ENCODE measurements around the gene VARS2.

The VARS2 gene

DNA sequence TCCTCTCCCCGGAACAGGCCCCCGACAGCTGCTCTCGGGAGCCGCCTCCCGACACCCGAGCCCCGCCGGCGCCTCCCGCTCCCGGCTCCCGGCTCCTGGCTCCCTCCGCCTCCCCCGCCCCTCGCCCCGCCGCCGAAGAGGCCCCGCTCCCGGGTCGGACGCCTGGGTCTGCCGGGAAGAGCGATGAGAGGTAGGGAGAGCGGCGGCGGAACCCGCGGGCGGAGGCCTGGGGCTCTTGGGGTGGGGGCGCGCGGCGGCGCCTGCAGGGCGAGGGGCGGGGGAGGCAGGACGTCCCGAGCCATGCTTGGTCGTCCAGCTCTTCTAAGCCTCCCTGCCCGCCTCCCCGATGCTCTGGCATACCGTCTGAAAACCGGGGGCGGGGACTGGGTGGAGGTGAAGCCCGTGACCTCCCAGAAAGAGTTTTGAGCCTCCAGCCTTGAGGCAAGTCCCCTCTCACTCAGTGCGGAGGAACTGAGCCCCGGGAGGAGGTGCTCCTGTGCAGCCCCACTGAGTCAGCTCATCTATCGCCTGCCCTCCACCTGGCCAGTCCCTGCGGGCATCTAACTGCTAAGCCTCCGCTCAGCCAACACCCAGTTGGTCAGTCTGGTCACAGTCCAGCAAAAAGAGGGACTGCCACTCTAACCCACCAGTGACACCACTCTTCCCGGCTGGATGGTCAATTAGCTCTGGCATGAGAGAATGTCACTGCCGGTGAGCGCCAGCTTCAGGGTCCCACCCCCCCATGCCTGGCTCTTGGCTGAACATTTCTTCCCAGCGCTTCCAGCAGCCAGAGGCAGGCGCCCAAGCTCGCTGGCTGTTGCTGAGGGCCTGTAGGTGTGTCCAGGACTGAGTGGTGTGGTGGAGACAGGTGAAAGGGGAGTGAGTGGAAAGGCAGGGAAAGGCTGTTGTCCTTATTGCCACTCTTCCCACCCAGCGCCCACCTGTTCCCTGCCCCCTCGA is 29.2 kb upstream of the VARS2 start:
- peak; percentile 68 for DNase-seq (ENCODE audit: low read depth, low spot score)

DNA sequence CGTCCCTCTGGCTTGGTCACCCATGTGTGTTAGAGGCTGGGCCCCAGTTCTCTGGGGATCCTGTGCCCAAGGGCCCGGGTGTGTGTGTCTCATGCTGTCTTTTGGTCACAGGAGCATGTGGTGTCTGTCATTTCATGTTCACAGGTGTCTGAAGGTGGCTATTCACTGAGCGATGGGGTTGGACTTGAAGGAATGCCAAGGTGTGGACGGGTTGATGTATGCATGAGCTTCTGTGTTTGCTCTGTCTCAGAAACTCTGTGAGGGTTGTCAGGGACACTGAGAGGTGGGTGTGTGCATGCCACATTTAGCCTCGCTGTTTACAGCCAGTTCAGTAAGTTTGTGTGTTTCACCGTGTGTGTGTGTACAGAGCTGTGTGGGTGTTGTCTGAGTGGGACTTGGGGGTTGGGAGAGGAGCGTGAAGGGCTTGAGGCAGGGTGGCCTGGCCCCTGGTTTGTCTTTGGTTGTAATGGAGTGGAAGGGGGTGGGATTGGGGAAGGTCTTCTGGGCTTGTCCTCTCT is 28.5 kb upstream of the VARS2 start:
- peak; percentile 36 for DNase-seq (ENCODE audit: low read depth, low spot score)

GRCh38 chr6:30885999-30886896 is 27.8 kb upstream of the VARS2 start:
- DNase-seq (ENCODE audit: low read depth, low spot score), result peak; percentile 85

GRCh38 chr6:30886897-30887255 is 27.2 kb upstream of the VARS2 start:
- DNase-seq (ENCODE audit: low read depth, low spot score), result no peak

DNA sequence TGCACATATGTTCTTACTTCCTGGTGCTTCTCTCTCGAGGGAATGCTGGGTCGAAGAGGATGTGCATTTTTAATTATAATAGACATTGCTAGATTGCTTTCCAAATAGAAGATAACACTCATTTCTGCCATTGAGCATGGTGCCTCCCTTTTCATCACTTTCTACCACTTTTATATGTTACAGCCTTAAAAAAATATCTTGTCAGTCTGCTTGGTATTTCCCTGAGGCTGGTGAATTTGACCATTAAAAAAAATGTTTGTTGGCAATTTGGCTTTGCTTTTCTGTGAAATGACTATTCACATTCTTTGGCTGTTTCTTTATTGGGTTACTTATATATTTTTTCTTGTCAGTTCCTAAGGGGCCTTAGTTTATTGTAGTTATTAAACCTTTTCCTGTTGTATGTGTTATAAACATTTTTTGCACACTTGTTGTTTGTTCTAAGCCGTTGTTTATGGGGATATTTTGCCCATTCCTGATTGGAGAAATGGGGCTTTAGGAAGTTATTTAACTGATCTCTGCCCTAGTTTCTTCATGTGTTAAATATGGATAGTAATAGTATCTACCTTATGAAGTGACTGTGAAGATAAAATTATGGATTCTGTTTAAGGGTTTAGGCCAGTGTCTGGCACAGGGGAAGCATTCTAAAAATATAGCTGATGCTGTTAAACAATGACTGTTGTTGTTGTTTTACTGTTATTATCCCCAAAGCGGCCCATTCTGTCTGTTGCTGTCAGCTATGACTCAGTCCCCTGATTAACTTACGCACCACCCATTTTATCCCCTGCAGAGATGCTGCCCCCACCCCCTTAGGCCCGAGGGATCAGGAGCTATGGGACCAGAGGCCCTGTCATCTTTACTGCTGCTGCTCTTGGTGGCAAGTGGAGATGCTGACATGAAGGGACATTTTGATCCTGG is 25.9 kb upstream of the VARS2 start:
- no peak for DNase-seq (ENCODE audit: low read depth, low spot score)

DNA sequence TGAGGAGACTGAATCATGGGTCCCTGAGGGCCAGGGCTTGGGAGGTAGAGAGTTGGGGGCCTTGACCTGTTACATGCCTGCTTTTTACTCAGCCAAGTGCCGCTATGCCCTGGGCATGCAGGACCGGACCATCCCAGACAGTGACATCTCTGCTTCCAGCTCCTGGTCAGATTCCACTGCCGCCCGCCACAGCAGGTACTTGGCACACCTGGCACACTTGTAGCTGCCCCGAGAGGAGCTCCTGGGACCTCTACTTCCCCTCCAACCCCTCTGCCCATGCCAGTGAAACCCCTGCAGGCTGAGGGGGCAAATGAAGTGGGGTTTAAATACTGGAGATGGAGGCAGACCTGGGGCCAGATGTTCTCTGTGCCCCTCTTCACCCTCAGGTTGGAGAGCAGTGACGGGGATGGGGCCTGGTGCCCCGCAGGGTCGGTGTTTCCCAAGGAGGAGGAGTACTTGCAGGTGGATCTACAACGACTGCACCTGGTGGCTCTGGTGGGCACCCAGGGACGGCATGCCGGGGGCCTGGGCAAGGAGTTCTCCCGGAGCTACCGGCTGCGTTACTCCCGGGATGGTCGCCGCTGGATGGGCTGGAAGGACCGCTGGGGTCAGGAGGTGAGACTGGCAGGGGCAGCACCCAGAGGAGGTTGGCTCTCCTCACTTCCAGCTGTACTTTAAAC is 25.1 kb upstream of the VARS2 start:
- DNase-seq (ENCODE audit: low read depth, low spot score), result no peak

GRCh38 chr6:30889496-30889885 is 24.5 kb upstream of the VARS2 start:
- no peak for DNase-seq (ENCODE audit: low read depth, low spot score)

- no peak for DNase-seq (ENCODE audit: low read depth, low spot score)
These were observed 24.0 kb upstream of the VARS2 start for GRCh38 chr6:30889921-30890645.

GRCh38 chr6:30890646-30891449 is 23.2 kb upstream of the VARS2 start:
- no peak for DNase-seq (ENCODE audit: low read depth, low spot score)

- DNase-seq (ENCODE audit: low read depth, low spot score), result no peak
These were observed 22.7 kb upstream of the VARS2 start for GRCh38 chr6:30891450-30891723.

GRCh38 chr6:30891816-30892538 is 22.1 kb upstream of the VARS2 start:
- no peak for DNase-seq (ENCODE audit: low read depth, low spot score)

DNA sequence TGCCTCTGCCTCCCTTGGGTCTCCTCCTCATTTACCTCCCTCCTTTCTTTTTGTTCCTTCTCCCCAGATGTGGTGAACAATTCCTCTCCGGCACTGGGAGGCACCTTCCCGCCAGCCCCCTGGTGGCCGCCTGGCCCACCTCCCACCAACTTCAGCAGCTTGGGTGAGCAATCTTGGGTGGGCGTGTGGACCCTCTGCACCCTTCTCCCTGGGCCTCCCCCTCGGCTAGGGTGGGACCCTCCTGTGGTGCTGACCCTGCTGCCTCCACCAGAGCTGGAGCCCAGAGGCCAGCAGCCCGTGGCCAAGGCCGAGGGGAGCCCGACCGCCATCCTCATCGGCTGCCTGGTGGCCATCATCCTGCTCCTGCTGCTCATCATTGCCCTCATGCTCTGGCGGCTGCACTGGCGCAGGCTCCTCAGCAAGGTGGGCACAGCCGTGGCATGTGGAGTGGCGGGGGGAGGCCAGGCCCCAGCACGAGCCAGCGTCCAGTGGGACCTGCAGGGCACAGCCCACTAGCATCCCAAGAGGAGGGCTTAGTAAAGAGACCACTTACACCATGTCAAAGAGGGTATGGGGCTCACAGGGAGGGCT is 20.9 kb upstream of the VARS2 start:
- peak; percentile 35 for DNase-seq (ENCODE audit: low read depth, low spot score)

GRCh38 chr6:30893666-30894065 is 20.4 kb upstream of the VARS2 start:
- no peak for DNase-seq (ENCODE audit: low read depth, low spot score)

DNA sequence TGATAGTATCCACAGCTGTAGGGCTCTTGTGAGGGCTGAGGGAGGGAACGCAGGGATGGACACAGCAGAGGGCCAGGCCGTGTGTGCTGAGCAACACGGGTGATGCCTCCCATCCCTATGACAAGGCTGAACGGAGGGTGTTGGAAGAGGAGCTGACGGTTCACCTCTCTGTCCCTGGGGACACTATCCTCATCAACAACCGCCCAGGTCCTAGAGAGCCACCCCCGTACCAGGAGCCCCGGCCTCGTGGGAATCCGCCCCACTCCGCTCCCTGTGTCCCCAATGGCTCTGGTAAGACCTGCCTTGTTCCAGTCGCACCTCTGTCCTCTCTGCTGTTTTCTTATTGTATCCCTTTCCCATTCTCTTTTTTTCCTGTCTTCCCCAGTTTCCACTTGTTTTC is 19.7 kb upstream of the VARS2 start:
- no peak for DNase-seq (ENCODE audit: low read depth, low spot score)

DNA sequence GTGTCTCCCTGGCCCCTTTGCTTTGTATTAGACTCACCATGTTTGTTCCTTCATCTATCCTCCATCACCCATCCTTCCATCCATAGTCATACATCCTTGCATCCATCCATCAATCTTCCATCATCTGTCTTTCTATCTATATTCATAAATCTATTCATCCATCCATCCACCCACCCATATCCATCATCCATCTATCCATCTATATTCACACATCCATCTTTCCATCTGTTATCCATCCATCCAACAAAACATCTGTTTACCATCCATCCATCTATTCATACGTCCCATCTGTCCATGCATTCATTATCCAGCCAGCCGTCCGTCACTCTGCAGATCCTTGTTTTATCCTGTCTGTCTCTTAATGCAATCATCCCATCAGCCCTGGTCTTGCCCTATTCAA is 19.1 kb upstream of the VARS2 start:
- DNase-seq (ENCODE audit: low read depth, low spot score), result no peak

DNA sequence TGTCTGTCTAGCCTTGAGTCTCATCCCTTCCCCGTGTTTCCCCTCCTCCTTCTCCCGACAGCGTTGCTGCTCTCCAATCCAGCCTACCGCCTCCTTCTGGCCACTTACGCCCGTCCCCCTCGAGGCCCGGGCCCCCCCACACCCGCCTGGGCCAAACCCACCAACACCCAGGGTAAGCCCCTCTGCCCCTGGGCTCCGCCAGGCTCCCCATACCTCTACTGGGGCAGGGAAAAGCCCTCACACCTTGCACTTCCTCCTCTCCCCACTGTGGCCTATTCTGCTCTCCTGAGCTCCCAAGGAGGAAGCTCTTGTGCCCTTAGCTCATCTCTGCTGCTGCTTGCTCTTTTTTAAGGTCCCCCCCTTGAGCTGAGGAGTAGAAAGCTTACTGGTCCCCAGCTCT is 18.7 kb upstream of the VARS2 start:
- no peak for DNase-seq (ENCODE audit: low read depth, low spot score)

DNA sequence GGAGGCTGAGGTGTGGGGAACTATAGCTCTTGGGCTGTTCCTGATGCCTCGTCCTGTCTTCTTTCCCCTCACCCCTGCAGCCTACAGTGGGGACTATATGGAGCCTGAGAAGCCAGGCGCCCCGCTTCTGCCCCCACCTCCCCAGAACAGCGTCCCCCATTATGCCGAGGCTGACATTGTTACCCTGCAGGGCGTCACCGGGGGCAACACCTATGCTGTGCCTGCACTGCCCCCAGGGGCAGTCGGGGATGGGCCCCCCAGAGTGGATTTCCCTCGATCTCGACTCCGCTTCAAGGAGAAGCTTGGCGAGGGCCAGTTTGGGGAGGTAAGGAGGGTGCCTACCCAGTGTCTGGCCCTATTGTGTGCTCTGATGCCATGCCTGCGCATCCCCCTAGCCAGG is 17.5 kb upstream of the VARS2 start:
- no peak for DNase-seq (ENCODE audit: low read depth, low spot score)

DNA sequence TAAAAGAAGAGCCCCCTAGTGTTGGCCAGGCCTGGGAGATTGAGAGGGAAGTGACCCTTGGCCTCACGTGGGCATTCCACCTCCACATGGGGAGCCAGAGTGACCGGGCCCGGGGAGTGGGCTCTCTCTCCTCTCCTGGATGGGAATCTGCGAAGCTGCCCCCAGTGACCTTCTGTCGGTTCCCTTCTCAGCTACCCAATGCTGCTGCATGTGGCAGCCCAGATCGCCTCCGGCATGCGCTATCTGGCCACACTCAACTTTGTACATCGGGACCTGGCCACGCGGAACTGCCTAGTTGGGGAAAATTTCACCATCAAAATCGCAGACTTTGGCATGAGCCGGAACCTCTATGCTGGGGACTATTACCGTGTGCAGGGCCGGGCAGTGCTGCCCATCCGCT is 16.2 kb upstream of the VARS2 start:
- DNase-seq (ENCODE audit: low read depth, low spot score), result no peak

Data from ELF-1 (cell line).